Mesendoderm (in vitro differentiated cells): Measurements from ENCODE around the gene TRIM72.
"Not testable (repeated sequence)": the region's sequence is repeated elsewhere in the genome, so short reads cannot be mapped to it uniquely, and the experiment has no call there.

Experiments used
- DNase-seq: peaks from one replicate; pipeline ENCODE4 v3.0.0; 2013
- H2AK5ac ChIP-seq: 2 replicates; pipeline ENCODE4 v1.6.1; 2013; ENCODE audit warnings: low read length, inconsistent platforms
- H2BK120ac ChIP-seq: 2 replicates; pipeline ENCODE4 v1.6.1; 2013; ENCODE audit warnings: low read depth, mild to moderate bottlenecking, low read length, moderate library complexity, mixed read lengths
- H2BK15ac ChIP-seq: replicated peaks from 2 replicates; pipeline ENCODE4 v1.6.1; 2013; ENCODE audit warnings: low read depth, mild to moderate bottlenecking, moderate library complexity
- H2BK5ac ChIP-seq: 2 replicates; pipeline ENCODE4 v1.6.1; 2013; ENCODE audit warnings: low read length, inconsistent platforms
- H3K18ac ChIP-seq: 2 replicates; pipeline ENCODE4 v1.6.1; 2013; ENCODE audit warnings: mild to moderate bottlenecking, low read length, mixed read lengths
- H3K23ac ChIP-seq: one replicate; pipeline ENCODE4 v1.6.1; 2013; ENCODE audit warnings: low read length
- H3K27ac ChIP-seq: 2 replicates; pipeline ENCODE4 v1.5.1; 2013; ENCODE audit warnings: low read depth, mild to moderate bottlenecking, inconsistent platforms, low read length, moderate library complexity
- H3K27me3 ChIP-seq: 2 replicates; pipeline ENCODE4 v1.6.1; 2013; ENCODE audit warnings: low read length, control low read depth, mild to moderate bottlenecking, inconsistent platforms; ENCODE audit not compliant: insufficient read depth, poor library complexity
- H3K36me3 ChIP-seq: 2 replicates; pipeline ENCODE4 v1.6.1; 2013; ENCODE audit warnings: low read length, inconsistent platforms; ENCODE audit not compliant: control insufficient read depth, insufficient read depth
- H3K4ac ChIP-seq: one replicate; pipeline ENCODE4 v1.6.1; 2013; ENCODE audit warnings: low read depth, mild to moderate bottlenecking, low read length, moderate library complexity
- H3K4me1 ChIP-seq: 2 replicates; pipeline ENCODE4 v1.6.1; 2013; ENCODE audit warnings: low read depth, low read length, inconsistent platforms; ENCODE audit not compliant: control insufficient read depth
- H3K4me2 ChIP-seq: 2 replicates; pipeline ENCODE4 v1.6.1; 2013; ENCODE audit warnings: low read length
- H3K4me3 ChIP-seq: 2 replicates; pipeline ENCODE4 v1.5.1; 2013; ENCODE audit warnings: mild to moderate bottlenecking, low read length
- H3K56ac ChIP-seq: one replicate; pipeline ENCODE4 v1.6.1; 2013; ENCODE audit warnings: low read length
- H3K79me1 ChIP-seq: 2 replicates; pipeline ENCODE4 v1.6.1; 2013; ENCODE audit warnings: low read length, inconsistent platforms
- H3K79me2 ChIP-seq: 2 replicates; pipeline ENCODE4 v1.6.1; 2013; ENCODE audit warnings: mild to moderate bottlenecking, low read length; ENCODE audit not compliant: control insufficient read depth, insufficient read depth
- H3K9ac ChIP-seq: 2 replicates; pipeline ENCODE4 v1.6.1; 2013; ENCODE audit warnings: low read length, inconsistent platforms
- H4K5ac ChIP-seq: one replicate; pipeline ENCODE4 v1.6.1; 2013; ENCODE audit warnings: low read length
- H4K8ac ChIP-seq: one replicate; pipeline ENCODE4 v1.6.1; 2013; ENCODE audit warnings: low read depth, mild to moderate bottlenecking, control low read depth, low read length, moderate library complexity
- WGBS: extraction: QIAGEN DNeasy Blood & Tissue Kit; methylation state at CpG from one replicate; pipeline ENCODE4 v1.1.7; 2013; ENCODE audit warnings: low lambda C conversion rate, missing lambda C conversion rate; ENCODE audit not compliant: insufficient coverage; ENCODE audit errors: extremely low coverage; 5-methylcytosine and 5-hydroxymethylcytosine counted together

The TRIM72 gene

DNA sequence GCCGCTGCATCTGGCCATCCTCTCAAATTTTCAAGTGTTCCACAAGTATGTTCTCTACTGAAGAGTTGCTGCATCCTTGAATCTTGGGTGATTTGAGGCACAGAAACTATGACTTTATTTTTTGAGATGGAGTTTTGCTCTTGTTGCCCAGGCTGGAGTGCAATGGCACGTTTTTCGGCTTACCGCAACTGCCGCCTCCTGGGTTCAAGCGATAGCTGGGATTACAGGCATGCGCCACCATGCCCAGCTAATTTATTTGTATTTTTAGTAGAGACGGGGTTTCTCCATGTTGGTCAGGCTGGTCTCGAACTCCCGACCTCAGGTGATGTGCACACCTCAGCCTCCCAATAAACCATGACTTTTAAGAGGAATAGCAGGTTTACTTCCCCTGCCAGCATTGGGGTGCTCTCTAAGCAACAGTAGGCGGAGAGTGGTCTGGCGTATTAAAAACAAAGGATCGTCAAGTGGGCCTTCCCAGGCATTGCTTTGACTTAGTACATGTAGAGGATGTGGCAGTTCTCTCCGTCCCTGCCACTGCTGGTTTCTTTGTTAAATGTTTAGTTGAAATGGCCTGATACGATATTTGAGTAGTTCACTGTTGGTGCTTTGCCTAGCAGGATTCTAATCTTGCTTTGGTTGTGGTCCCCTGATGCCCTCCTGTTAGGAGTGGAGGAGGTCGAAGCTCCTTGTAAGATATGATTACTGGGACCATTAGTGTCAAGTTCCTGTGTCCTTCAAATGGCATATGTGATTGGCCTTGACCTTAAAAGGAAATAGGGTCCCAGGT, 20.9 kb upstream of the TRIM72 start:
- Histone ChIP-seq H3K4ac (no peak overlapping the region), H3K79me2 (peaks cover 13% of the 10 kb centered on the region), H3K27me3 (no peaks in the 10 kb centered on the region), H4K8ac (no peak overlapping the region), H4K5ac (no peak overlapping the region), H3K4me3 (no peak overlapping the region), H2BK15ac (no peak overlapping the region), H2BK5ac (no peak overlapping the region), H3K79me1 (peaks cover 27% of the 10 kb centered on the region), H3K27ac (no peak overlapping the region), H3K56ac (no peak overlapping the region), H3K36me3 (peaks cover 43% of the 10 kb centered on the region), H3K18ac (no peak overlapping the region), H3K4me1 (no peaks in the 10 kb centered on the region), H3K23ac (no peak overlapping the region), H2AK5ac (no peak overlapping the region), H3K9ac (no peak overlapping the region), H2BK120ac (no peak overlapping the region), H3K4me2 (no peak overlapping the region)
- DNase-seq, result no peak
- WGBS, result no CpG with 5 or more reads among the region's 16 CpGs

DNA sequence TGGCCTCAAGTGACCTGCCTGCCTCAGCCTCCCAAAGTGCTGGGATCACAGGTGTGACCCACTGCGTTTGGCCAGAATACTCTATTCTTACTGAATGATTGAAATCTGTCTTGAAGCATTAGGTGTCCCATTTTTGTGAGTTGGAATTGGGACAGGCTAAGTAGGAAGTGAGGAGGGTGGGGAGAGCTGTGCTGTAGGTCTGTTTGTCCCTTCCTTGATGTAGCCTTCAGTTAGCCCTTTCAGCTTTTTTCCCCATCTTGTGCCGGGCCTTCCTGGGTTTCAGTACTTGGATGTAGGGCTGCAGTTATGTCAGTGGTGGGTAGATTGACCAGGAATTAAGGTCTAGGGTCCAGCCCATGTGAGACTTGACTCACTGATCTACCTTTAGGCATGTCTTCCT, 20.0 kb upstream of the TRIM72 start:
- no peak overlapping the region for H3K4ac ChIP-seq
- no peak overlapping the region for H4K8ac ChIP-seq
- no peak for DNase-seq
- no peak overlapping the region for H3K18ac ChIP-seq
- no peak overlapping the region for H3K4me2 ChIP-seq
- peaks cover 8% of the 10 kb centered on the region for H3K79me2 ChIP-seq
- H3K56ac ChIP-seq, result no peak overlapping the region
- H2BK120ac ChIP-seq, result no peak overlapping the region
- no peak overlapping the region for H2BK5ac ChIP-seq
- H3K9ac ChIP-seq, result no peak overlapping the region
- no peaks in the 10 kb centered on the region for H3K27me3 ChIP-seq
- peaks cover 39% of the 10 kb centered on the region for H3K36me3 ChIP-seq
- no peak overlapping the region for H4K5ac ChIP-seq
- no peak overlapping the region for H2BK15ac ChIP-seq
- no peak overlapping the region for H3K27ac ChIP-seq
- WGBS, result no CpG with 5 or more reads among the region's 2 CpGs
- no peaks in the 10 kb centered on the region for H3K4me1 ChIP-seq
- peaks cover 23% of the 10 kb centered on the region for H3K79me1 ChIP-seq
- no peak overlapping the region for H2AK5ac ChIP-seq
- no peak overlapping the region for H3K4me3 ChIP-seq
- no peak overlapping the region for H3K23ac ChIP-seq

DNA sequence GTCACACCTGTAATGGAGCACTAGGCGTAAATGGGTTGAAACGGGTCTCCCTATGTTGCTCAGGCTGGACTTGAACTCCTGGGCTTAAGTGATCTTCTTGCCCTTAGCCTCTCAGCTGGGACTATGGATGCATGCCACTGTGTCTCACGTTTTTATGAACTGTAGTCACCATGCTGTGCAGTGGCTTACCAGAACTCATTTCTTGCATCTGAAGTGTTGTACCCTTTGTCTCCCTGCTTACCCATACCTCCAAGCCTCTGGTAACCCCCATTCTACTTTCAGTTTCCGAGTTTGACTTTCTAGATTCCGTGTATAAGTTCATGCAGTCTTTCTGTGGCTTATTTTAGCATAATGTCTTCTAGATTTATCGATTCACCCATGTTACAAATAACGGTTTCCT, 19.0 kb upstream of the TRIM72 start:
- Histone ChIP-seq H2BK5ac (no peak overlapping the region), H3K4me3 (no peak overlapping the region), H3K4ac (no peak overlapping the region)

DNA sequence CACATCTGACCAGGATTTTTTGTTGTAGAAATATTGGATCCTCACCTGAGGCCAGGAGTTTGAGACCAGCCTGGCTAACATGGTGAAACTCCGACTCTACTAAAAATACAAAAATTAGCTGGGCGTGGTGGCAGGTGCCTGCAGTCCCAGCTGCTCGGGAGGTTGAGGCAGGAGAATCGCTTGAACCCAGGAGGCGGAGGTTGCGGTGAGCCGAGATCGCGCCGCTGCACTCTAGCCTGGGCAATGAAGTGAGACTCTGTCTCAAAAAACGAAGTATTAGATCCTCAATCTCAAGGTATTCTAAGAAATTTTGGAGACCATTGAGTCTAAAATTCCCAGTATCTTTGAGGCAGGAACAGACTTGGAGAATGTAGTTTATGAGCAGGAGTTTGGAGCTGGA, 18.1 kb upstream of the TRIM72 start:
- not testable (repeated sequence) for H2BK5ac ChIP-seq, H3K27me3 ChIP-seq, H4K5ac ChIP-seq, H3K9ac ChIP-seq, DNase-seq, H3K18ac ChIP-seq, H4K8ac ChIP-seq, H3K79me2 ChIP-seq, H3K27ac ChIP-seq, H3K23ac ChIP-seq, H3K4ac ChIP-seq, H3K4me1 ChIP-seq, H3K4me3 ChIP-seq, H2BK120ac ChIP-seq, H2BK15ac ChIP-seq, H2AK5ac ChIP-seq, H3K4me2 ChIP-seq, H3K56ac ChIP-seq
- peaks cover 24% of the 10 kb centered on the region for H3K36me3 ChIP-seq
- peaks cover 12% of the 10 kb centered on the region for H3K79me1 ChIP-seq
- no CpG with 5 or more reads among the region's 11 CpGs for WGBS

More for the DNA sequence above, 19.0 kb upstream of the TRIM72 start:
- Histone ChIP-seq H3K27me3 (no peaks in the 10 kb centered on the region), H3K4me1 (no peaks in the 10 kb centered on the region), H3K18ac (no peak overlapping the region), H2BK120ac (no peak overlapping the region), H2AK5ac (no peak overlapping the region), H3K27ac (no peak overlapping the region), H3K4me2 (no peak overlapping the region), H3K79me2 (peaks cover 5% of the 10 kb centered on the region), H4K8ac (no peak overlapping the region), H3K79me1 (peaks cover 19% of the 10 kb centered on the region), H2BK15ac (no peak overlapping the region), H3K36me3 (peaks cover 32% of the 10 kb centered on the region), H3K56ac (no peak overlapping the region), H3K9ac (no peak overlapping the region), H4K5ac (no peak overlapping the region), H3K23ac (no peak overlapping the region)
- no CpG with 5 or more reads among the region's 7 CpGs for WGBS
- DNase-seq, result no peak

DNA sequence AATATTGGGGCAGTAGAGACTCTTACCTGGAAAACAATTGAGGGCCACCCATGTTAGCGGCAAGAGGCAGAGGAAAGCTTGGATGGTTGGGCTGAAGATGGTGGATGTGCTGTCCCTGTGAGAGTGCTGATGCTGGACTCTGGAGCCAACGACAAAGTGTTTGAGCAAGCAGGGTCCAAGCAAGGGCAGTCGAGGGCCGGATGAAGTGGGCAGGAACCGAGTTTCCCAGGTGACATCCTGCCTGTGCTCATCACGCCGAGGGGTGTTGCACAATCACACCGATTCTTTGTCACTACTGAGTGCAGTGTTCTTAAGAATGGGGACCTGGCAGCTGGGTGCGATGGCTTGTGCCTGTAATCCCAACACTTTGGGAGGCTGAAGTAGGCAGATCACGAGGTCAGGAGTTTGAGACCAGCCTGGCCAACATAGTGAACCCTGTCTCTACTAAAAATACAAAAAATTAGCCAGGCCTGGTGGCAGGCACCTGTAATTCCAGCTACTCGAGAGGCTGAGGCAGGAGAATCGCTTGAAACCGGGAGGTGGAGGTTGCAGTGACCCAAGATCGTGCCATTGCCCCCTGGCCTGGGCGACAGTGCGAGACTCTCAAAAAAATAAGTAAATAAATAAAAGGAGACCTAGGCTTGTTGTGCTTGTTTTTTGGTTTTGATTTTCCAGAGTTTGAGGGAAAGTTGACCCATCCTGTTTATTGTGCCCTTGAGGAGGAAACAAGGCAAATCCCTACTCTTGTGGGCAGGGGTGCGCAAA, 17.4 kb upstream of the TRIM72 start:
- no peak overlapping the region for H4K8ac ChIP-seq
- H3K4me3 ChIP-seq, result no peak overlapping the region
- no peaks in the 10 kb centered on the region for H3K27me3 ChIP-seq
- H3K79me2 ChIP-seq, result no peaks in the 10 kb centered on the region
- H3K4me1 ChIP-seq, result peaks cover 2% of the 10 kb centered on the region
- no peak overlapping the region for H4K5ac ChIP-seq
- H3K56ac ChIP-seq, result no peak overlapping the region
- H2BK120ac ChIP-seq, result no peak overlapping the region
- no peak overlapping the region for H3K9ac ChIP-seq
- H3K18ac ChIP-seq, result no peak overlapping the region
- peaks cover 23% of the 10 kb centered on the region for H3K36me3 ChIP-seq
- H3K4me2 ChIP-seq, result no peak overlapping the region
- no peak overlapping the region for H2BK15ac ChIP-seq
- no CpG with 5 or more reads among the region's 17 CpGs for WGBS
- no peak overlapping the region for H2BK5ac ChIP-seq
- H3K79me1 ChIP-seq, result peaks cover 12% of the 10 kb centered on the region
- H3K27ac ChIP-seq, result no peak overlapping the region
- no peak overlapping the region for H3K23ac ChIP-seq
- H2AK5ac ChIP-seq, result no peak overlapping the region
- H3K4ac ChIP-seq, result no peak overlapping the region
- no peak for DNase-seq
